Heart right ventricle (tissue), 16 donors: ENCODE measurements around the gene CARHSP1. TPM values are rescaled to one million over a fixed set of nuclear protein-coding genes. Genes with fewer than 3 reads are reported as not detected.

Source experiments
- ATAC-seq, 8 donors: fragments of 200-7000 bp; cut with Tn5 transposase; one replicate each; pipeline ENCODE4 v1.9.1; 2020; ENCODE audit warnings: mild to moderate bottlenecking in 8 of 8, moderate library complexity in 8 of 8, moderate number of reproducible peaks in 1 of 8
- DNase-seq, 2 donors: peaks; one replicate each; pipeline ENCODE4 v3.0.0-alpha.2; 2020
- H3K27ac ChIP-seq, 10 donors: fragments of 200-600 bp; sonication (generic) in 2 of 10; one replicate each; pipeline versions ENCODE4 v1.5.0 to v1.8.0; 2020 to 2022; ENCODE audit warnings: mild to moderate bottlenecking in 3 of 10
- H3K27me3 ChIP-seq, 7 donors: fragments of 200-600 bp; one replicate each; pipeline ENCODE4 v1.8.0; 2021 to 2022; ENCODE audit warnings: mild to moderate bottlenecking in 2 of 7
- H3K36me3 ChIP-seq, 9 donors: fragments of 200-600 bp; sonication (generic) in 1 of 9; one replicate each; pipeline versions ENCODE4 v1.5.0 to v1.8.0; 2020 to 2022; ENCODE audit warnings: mild to moderate bottlenecking in 2 of 9
- H3K4me1 ChIP-seq, 9 donors: fragments of 200-600 bp; sonication (generic) in 1 of 9; one replicate each; pipeline versions ENCODE4 v1.5.0 to v1.8.0; 2020 to 2022; ENCODE audit warnings: mild to moderate bottlenecking in 4 of 9
- H3K4me3 ChIP-seq, 10 donors: fragments of 200-600 bp; sonication (generic) in 2 of 10; one replicate each; pipeline versions ENCODE4 v1.5.0 to v1.8.0; 2020 to 2022; ENCODE audit warnings: mild to moderate bottlenecking in 7 of 10, moderate library complexity in 2 of 10
- H3K9me3 ChIP-seq, 11 donors: fragments of 200-600 bp in 10 of 11; sonication (generic) in 2 of 11; one replicate each; pipeline versions ENCODE4 v1.5.0 to v1.8.0; 2013 to 2022; ENCODE audit warnings: mild to moderate bottlenecking in 2 of 11, control low read depth in 1 of 11, moderate library complexity in 1 of 11
- WGBS, 2 donors: extraction: QIAGEN DNeasy Blood & Tissue Kit; methylation state at CpG; one replicate each; pipeline ENCODE4 v1.1.7; 2013; ENCODE audit warnings: inconsistent platforms in 1 of 2; 5-methylcytosine and 5-hydroxymethylcytosine counted together
- intact Hi-C, 10 donors: fragments of 100-400 bp; cut with DNase I; formaldehyde crosslinking; loops; one replicate each; pipeline versions ENCODE4 v1.11.1 to v1.14.2; 2022
- polyA plus RNA-seq, 2 donors: library from polyadenylated mRNA; stranded (reverse); fragments of 200-250 nt; gene quantifications; one replicate each; pipeline ENCODE4 v1.2.3, GENCODE V29; 2013
- total RNA-seq, 10 donors: library from RNA; stranded (reverse); fragmentation: NEBNext Ultra II Directional in 3 of 10; extraction: Animal tissue kit (Norgen Biotek cat#: 25700) in 3 of 10; gene quantifications; one replicate each; pipeline versions ENCODE4 v1.2.1 to v1.2.4, GENCODE V29; 2021 to 2023
- TF ChIP-seq, protein P1 (sequence below), 9 donors: fragments of 200-600 bp; sonication (generic) in 2 of 9; IDR thresholded peaks; one replicate each; pipeline versions ENCODE4 v1.5.0 to v1.8.0; 2021 to 2022; ENCODE audit warnings: antibody characterized with exemption in 9 of 9, mild to moderate bottlenecking in 5 of 9, moderate library complexity in 1 of 9
- donor health status: Arrhythmogenic right ventricular cardiomyopathy.
- donor health status: ischemic (EF 13 %, LVEDD 7.1; RV severe dilation, severe dysfunction).
- donor health status: healthy with polysubstance abuse.
- donor health status: DM: no; HTN: yes; CAD: no.
- donor health status: DM: no; HTN: no; CAD: no.
- donor health status: ischemic (EF 25% LVEDD 6.9; RV normal size, moderate dysfunction).
- donor health status: ischemic (EF 25% LVEDD 5.7; RV mildly dilated, moderate dysfunction).
- donor health status: healthy.
- donor health status: DM: yes; HTN: yes; CAD: no.
- donor health status: Ischemic cardiomyopathy.
- donor health status: ischemic (EF 35%, LVEDD 5.7; RV mildly dilated, moderate dysfunction).
- donor health status: nonischemic (EF 11% LVEDD 7.7; RV severe dilation, severe dysfunction).
- donor health status: DM: yes; HTN: yes; CAD: no.
- donor health status: PGD.
- donor health status: ischemic (EF 29% LVEDD 5.4; RV normal size, mild dysfunction).
- donor health status: nonischemic (EF 23%, LVEDD 6.1; RV moderate dilation, normal function).

Gene CARHSP1
- total and polyA plus RNA-seq, 12 donors = 12.7 to 76.3 (median 28.8) TPM

DNA sequence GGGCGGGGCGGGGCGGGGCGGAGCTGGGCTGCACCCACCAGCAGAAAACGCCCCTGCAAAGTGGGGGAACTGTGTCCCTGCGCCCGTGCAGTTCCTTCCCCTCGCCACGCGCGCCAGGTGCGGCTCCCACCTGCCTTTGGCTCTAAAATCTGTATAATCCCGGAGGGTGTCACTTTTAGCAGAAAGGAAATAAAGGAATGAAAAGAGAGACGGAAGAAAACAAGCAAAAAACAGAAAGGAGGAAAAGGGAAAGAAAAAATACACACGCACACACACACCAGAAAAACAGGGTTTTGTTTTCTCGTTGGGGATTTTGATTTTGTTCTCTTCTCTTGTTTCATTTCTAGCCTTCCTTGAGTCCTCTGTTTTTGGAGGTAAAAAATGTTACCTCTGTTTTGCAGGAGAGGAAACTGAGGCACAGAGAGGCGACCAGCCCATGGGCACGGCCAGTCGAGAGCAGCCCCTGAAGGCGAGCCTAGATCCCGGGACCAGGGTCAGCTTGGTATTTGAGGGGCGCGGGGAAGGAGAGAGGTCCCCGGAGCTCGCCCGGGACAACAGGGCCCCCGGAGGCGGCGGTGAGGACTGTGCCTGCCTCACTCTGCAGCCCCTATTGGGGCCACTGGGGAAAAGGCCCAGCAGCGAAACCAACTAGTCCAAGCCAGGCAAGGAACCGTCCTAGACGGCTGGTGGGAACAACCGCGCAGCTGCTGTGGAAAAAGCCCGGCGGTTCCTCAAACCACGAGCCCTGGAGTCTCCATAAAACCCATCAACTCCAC, 594 bp upstream of the CARHSP1 start:
- TF ChIP-seq, protein P1, sequence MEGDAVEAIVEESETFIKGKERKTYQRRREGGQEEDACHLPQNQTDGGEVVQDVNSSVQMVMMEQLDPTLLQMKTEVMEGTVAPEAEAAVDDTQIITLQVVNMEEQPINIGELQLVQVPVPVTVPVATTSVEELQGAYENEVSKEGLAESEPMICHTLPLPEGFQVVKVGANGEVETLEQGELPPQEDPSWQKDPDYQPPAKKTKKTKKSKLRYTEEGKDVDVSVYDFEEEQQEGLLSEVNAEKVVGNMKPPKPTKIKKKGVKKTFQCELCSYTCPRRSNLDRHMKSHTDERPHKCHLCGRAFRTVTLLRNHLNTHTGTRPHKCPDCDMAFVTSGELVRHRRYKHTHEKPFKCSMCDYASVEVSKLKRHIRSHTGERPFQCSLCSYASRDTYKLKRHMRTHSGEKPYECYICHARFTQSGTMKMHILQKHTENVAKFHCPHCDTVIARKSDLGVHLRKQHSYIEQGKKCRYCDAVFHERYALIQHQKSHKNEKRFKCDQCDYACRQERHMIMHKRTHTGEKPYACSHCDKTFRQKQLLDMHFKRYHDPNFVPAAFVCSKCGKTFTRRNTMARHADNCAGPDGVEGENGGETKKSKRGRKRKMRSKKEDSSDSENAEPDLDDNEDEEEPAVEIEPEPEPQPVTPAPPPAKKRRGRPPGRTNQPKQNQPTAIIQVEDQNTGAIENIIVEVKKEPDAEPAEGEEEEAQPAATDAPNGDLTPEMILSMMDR (IDR thresholded peaks at IDR 0.05) = peak in 1 of 9 donors; percentile 5
- peak overlapping the region in 5 of 10 donors; percentile 85 to 90 (median 86) for H3K27ac ChIP-seq
- no peaks in the 10 kb centered on the region for H3K27me3 ChIP-seq
- no peak for DNase-seq
- no peak for ATAC-seq
- H3K36me3 ChIP-seq = no peaks in the 10 kb centered on the region
- intact Hi-C loops = loop anchor here in 5 of 10 donors (1.0 to 5.0 kb wide), 3 partner anchors 71 to 72 kb away; partner anchors contain the start of genes PMM2 (in 4 of the 5) and TMEM186 (in 4 of the 5)
- 29 to 33% methylated on average over 37 of the region's 37 CpGs for WGBS, 2 donors
- peaks cover 15 to 56% (median 39%) of the 10 kb centered on the region in 9 donors for H3K4me1 ChIP-seq
- no peaks in the 10 kb centered on the region for H3K9me3 ChIP-seq
- H3K4me3 ChIP-seq = peak overlapping the region in 9 of 10 donors; percentile 62 to 96 (median 80)

DNA sequence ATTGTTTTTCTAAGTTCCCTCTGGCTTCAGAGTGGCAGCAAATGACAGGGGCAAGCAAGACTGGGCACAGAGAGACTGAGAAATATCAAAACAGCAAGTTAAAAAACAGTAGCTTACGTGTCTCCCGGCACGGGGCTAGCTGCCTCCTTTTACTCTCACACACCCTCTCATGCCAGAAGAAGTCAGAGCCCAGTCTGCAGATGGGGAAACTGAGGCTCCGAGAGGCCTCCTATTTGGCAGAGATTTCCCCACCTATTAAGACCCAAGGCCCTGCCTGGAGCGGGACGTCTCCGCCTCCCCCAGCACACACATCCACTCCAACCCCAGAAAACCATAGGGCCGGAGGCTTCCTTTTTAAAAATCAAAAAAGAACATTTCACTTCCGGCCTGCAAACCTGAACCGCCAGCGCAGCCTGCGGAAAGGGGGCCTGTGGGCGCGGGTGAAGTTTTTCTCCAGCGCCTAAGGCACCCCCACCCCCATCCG, 832 bp downstream of the CARHSP1 start:
- Histone ChIP-seq H3K27ac (peak overlapping the region; percentile 83 to 96 (median 86)), H3K27me3 (no peaks in the 10 kb centered on the region), H3K4me1 (peaks cover 26 to 68% (median 54%) of the 10 kb centered on the region in 9 donors), H3K36me3 (no peaks in the 10 kb centered on the region), H3K9me3 (no peaks in the 10 kb centered on the region), H3K4me3 (peak overlapping the region; percentile 54 to 96 (median 78))
- intact Hi-C loops = loop anchor here in 4 of 10 donors (2.0 to 5.0 kb wide), 2 partner anchors 69 to 71 kb away; partner anchors contain the start of genes PMM2 (in 3 of the 4) and TMEM186 (in 3 of the 4)
- DNase-seq (no peak), ATAC-seq (peak in 1 of 8 donors; percentile 0)
- WGBS, 2 donors = 0 to 1% methylated on average over 16 of the region's 16 CpGs
- TF ChIP-seq, protein P1 (IDR thresholded peaks at IDR 0.05) = no peak

- WGBS, 2 donors = 9 to 11% methylated on average over 35 of the region's 35 CpGs
These were observed 1.4 kb downstream of the CARHSP1 start for GRCh38 chr16:8867216-8867931.

More at GRCh38 chr16:8867216-8867931, 1.4 kb downstream of the CARHSP1 start:
- H3K36me3 ChIP-seq = no peaks in the 10 kb centered on the region
- ATAC-seq (no peak), DNase-seq (peak; percentile 57 to 59)
- H3K4me3 ChIP-seq = peak overlapping the region; percentile 54 to 96 (median 78)
- H3K27me3 ChIP-seq = no peaks in the 10 kb centered on the region
- H3K4me1 ChIP-seq = peaks cover 26 to 68% (median 60%) of the 10 kb centered on the region in 9 donors
- TF ChIP-seq, protein P1 (IDR thresholded peaks at IDR 0.05) = no peak
- intact Hi-C loops = loop anchor here in 3 of 10 donors (5.0 kb wide), 1 partner anchor 70 kb away; the partner anchor contains the start of genes PMM2 (in 3 of the 3) and TMEM186 (in 3 of the 3)
- no peaks in the 10 kb centered on the region for H3K9me3 ChIP-seq
- H3K27ac ChIP-seq = peak overlapping the region; percentile 83 to 96 (median 86)
